Activated CD8-positive, alpha-beta memory T cell treated with anti-CD3 and anti-CD28 coated beads for 36 hours (primary cell): ENCODE results near the gene DOLK. TPM values are rescaled to one million over a fixed set of nuclear protein-coding genes. Genes with fewer than 3 reads are reported as not detected.

Source experiments
- CTCF ChIA-PET: fragments of 350-600 bp; sonication (Branson Sonifier 250); formaldehyde crosslinking; loops from one replicate; lab custom pipeline; 2021; ENCODE audit warnings: antibody characterized with exemption; lab: Charles Lee
- POLR2A ChIA-PET: fragments of 350-600 bp; sonication (Branson Sonifier 250); formaldehyde crosslinking; loops from one replicate; lab custom pipeline; 2021; ENCODE audit warnings: antibody characterized with exemption; lab: Charles Lee
- total RNA-seq, 2 experiments: library from RNA; stranded (reverse); gene quantifications; one replicate each; pipeline ENCODE4 v1.2.3, GENCODE V29; 2021

DOLK gene
- total RNA-seq, 2 experiments from 2014 or later, result 12.5 to 12.7 TPM

GRCh38 chr9:128913995-128914772, 33.2 kb downstream of the DOLK start:
- POLR2A ChIA-PET, result interaction anchor here (0.6 kb wide), 1 partner anchor 93 kb away, joined by 3 read pairs; no protein-coding TSS in a partner anchor
- CTCF ChIA-PET, result interaction anchor here (0.8 kb wide), 1 partner anchor 16 kb away, joined by 5 read pairs; no protein-coding TSS in a partner anchor

GRCh38 chr9:128913048-128913900, 34.1 kb downstream of the DOLK start:
- ChIA-PET POLR2A (no interaction called here), CTCF (interaction anchor here (0.8 to 1.4 kb wide), 2 partner anchors 15 to 17 kb away, joined by 5 read pairs; no protein-coding TSS in a partner anchor)

GRCh38 chr9:128912270-128912853, 35.0 kb downstream of the DOLK start:
- ChIA-PET CTCF (interaction anchor here (1.2 to 1.4 kb wide), 2 partner anchors 10 to 16 kb away, joined by 3 to 5 read pairs; no protein-coding TSS in a partner anchor), POLR2A (no interaction called here)

- POLR2A ChIA-PET, result no interaction called here
- CTCF ChIA-PET, result interaction anchor here (1.2 to 1.4 kb wide), 2 partner anchors 11 to 17 kb away, joined by 3 to 5 read pairs; no protein-coding TSS in a partner anchor
Measured at GRCh38 chr9:128911529-128912035, 35.8 kb downstream of the DOLK start.

- POLR2A ChIA-PET, result no interaction called here
- CTCF ChIA-PET, result no interaction called here
Measured at GRCh38 chr9:128910906-128911305, 36.5 kb downstream of the DOLK start.

GRCh38 chr9:128909859-128910258, 37.5 kb downstream of the DOLK start:
- ChIA-PET CTCF (interaction anchor here (0.5 to 1.8 kb wide), 2 partner anchors 18 to 121 kb away, joined by 3 to 6 read pairs; no protein-coding TSS in a partner anchor), POLR2A (no interaction called here)

GRCh38 chr9:128908372-128908771, 39.0 kb downstream of the DOLK start:
- ChIA-PET CTCF (interaction anchor here (1.0 to 1.8 kb wide), 2 partner anchors 19 kb away, joined by 4 to 6 read pairs; no protein-coding TSS in a partner anchor), POLR2A (interaction anchor here (0.6 kb wide), 1 partner anchor 242 kb away, joined by 4 read pairs; no protein-coding TSS in a partner anchor)

- ChIA-PET POLR2A (no interaction called here), CTCF (interaction anchor here (0.6 kb wide), 1 partner anchor 188 kb away, joined by 5 read pairs; no protein-coding TSS in a partner anchor)
Measured at GRCh38 chr9:128906741-128907140, 40.7 kb downstream of the DOLK start.

GRCh38 chr9:128905964-128906363, 41.4 kb downstream of the DOLK start:
- POLR2A ChIA-PET, result no interaction called here

GRCh38 chr9:128903871-128904620, 43.4 kb downstream of the DOLK start:
- POLR2A ChIA-PET, result no interaction called here

More at GRCh38 chr9:128905964-128906363, 41.4 kb downstream of the DOLK start:
- CTCF ChIA-PET, result interaction anchor here (1.0 kb wide), 1 partner anchor 23 kb away, joined by 3 read pairs; no protein-coding TSS in a partner anchor

GRCh38 chr9:128903079-128903461, 44.3 kb downstream of the DOLK start:
- CTCF ChIA-PET, result no interaction called here
- POLR2A ChIA-PET, result no interaction called here

More at GRCh38 chr9:128903871-128904620, 43.4 kb downstream of the DOLK start:
- CTCF ChIA-PET, result no interaction called here

- POLR2A ChIA-PET, result interaction anchor here (0.5 to 0.6 kb wide), 2 partner anchors 23 to 339 kb away, joined by 3 to 7 read pairs; no protein-coding TSS in a partner anchor
Measured at GRCh38 chr9:128902351-128903078, 44.9 kb downstream of the DOLK start.

GRCh38 chr9:128901822-128902221, 45.6 kb downstream of the DOLK start:
- CTCF ChIA-PET, result interaction anchor here (0.7 kb wide), 1 partner anchor 22 kb away, joined by 3 read pairs; no protein-coding TSS in a partner anchor
- POLR2A ChIA-PET, result interaction anchor here (0.6 kb wide), 1 partner anchor 339 kb away, joined by 7 read pairs; no protein-coding TSS in a partner anchor

More at GRCh38 chr9:128902351-128903078, 44.9 kb downstream of the DOLK start:
- CTCF ChIA-PET, result no interaction called here

GRCh38 chr9:128901379-128901778, 46.0 kb downstream of the DOLK start:
- ChIA-PET CTCF (interaction anchor here (0.7 to 1.2 kb wide), 2 partner anchors 17 to 22 kb away, joined by 3 read pairs; no protein-coding TSS in a partner anchor), POLR2A (no interaction called here)

- POLR2A ChIA-PET, result no interaction called here
- CTCF ChIA-PET, result interaction anchor here (1.2 kb wide), 1 partner anchor 15 kb away, joined by 3 read pairs; no protein-coding TSS in a partner anchor
Measured at GRCh38 chr9:128899566-128900322, 47.7 kb downstream of the DOLK start.

- CTCF ChIA-PET, result no interaction called here
- POLR2A ChIA-PET, result no interaction called here
Measured at GRCh38 chr9:128898845-128899565, 48.4 kb downstream of the DOLK start.
